ENCODE results near the gene BMX. TPM values are rescaled to one million over a fixed set of nuclear protein-coding genes. Genes with fewer than 3 reads are reported as not detected.

Gene BMX
- total and polyA plus RNA-seq, 2 experiments from 2014 or later = not detected

- H3K36me3 ChIP-seq (ENCODE audit: low read depth) = no peaks in the 10 kb centered on the region
- H2AFZ ChIP-seq = no peak overlapping the region
- no peak overlapping the region for H3K9ac ChIP-seq
- H3K4me1 ChIP-seq (ENCODE audit: insufficient read depth) = no peaks in the 10 kb centered on the region
- DNase-seq = no peak
- H3K9me3 ChIP-seq (ENCODE audit: low read depth) = no peaks in the 10 kb centered on the region
- no peaks in the 10 kb centered on the region for H3K27me3 ChIP-seq (replicated peaks; ENCODE audit: insufficient read depth)
- no peak overlapping the region for H3K4me3 ChIP-seq
- no peaks in the 10 kb centered on the region for H3F3A ChIP-seq (ENCODE audit: insufficient read depth)
- no peak overlapping the region for H3K27ac ChIP-seq
- H3K9me2 ChIP-seq (ENCODE audit: insufficient read depth) = no peaks in the 10 kb centered on the region
- 21 to 50% methylated on average over 1 of the region's 1 CpG for WGBS, 2 experiments (ENCODE audit: low coverage in 1 of 2, low lambda C conversion rate in 2 of 2, missing lambda C conversion rate in 2 of 2)
- no peaks in the 10 kb centered on the region for H3K79me2 ChIP-seq (ENCODE audit: insufficient read depth)
- TF ChIP-seq EZH2phosphoT487 (IDR thresholded peaks at IDR 0.05; ENCODE audit: insufficient read depth, low read depth) (no peak), EZH2 (IDR thresholded peaks at IDR 0.05; ENCODE audit: insufficient read depth, poor library complexity, severe bottlenecking) (no peak)
- no peak overlapping the region for H3K4me2 ChIP-seq (ENCODE audit: unreplicated experiment)
- no peaks in the 10 kb centered on the region for H4K20me1 ChIP-seq (ENCODE audit: insufficient read depth)
- in situ Hi-C loops (cut with MboI) = no loop called here
Measured at GRCh38 chrX:15514279-15514678, 13.7 kb downstream of the BMX start.

- H3K79me2 ChIP-seq (ENCODE audit: insufficient read depth) = no peaks in the 10 kb centered on the region
- no peak overlapping the region for H3K9ac ChIP-seq
- no peaks in the 10 kb centered on the region for H3K36me3 ChIP-seq (ENCODE audit: low read depth)
- no peaks in the 10 kb centered on the region for H3K4me1 ChIP-seq (ENCODE audit: insufficient read depth)
- no peaks in the 10 kb centered on the region for H3K27me3 ChIP-seq (replicated peaks; ENCODE audit: insufficient read depth)
- H3K9me2 ChIP-seq (ENCODE audit: insufficient read depth) = no peaks in the 10 kb centered on the region
- no peak for TF ChIP-seq EZH2 (IDR thresholded peaks at IDR 0.05; ENCODE audit: insufficient read depth, poor library complexity, severe bottlenecking)
- no peak for TF ChIP-seq EZH2phosphoT487 (IDR thresholded peaks at IDR 0.05; ENCODE audit: insufficient read depth, low read depth)
- H2AFZ ChIP-seq = no peak overlapping the region
- H3K4me2 ChIP-seq (ENCODE audit: unreplicated experiment) = no peak overlapping the region
- WGBS, 2 experiments (ENCODE audit: low coverage in 1 of 2, low lambda C conversion rate in 2 of 2, missing lambda C conversion rate in 2 of 2) = 60% methylated on average over 6 of the region's 6 CpGs
- H3K4me3 ChIP-seq = no peak overlapping the region
- no peaks in the 10 kb centered on the region for H4K20me1 ChIP-seq (ENCODE audit: insufficient read depth)
- no peaks in the 10 kb centered on the region for H3F3A ChIP-seq (ENCODE audit: insufficient read depth)
- H3K9me3 ChIP-seq (ENCODE audit: low read depth) = no peaks in the 10 kb centered on the region
- in situ Hi-C loops (cut with MboI) = no loop called here
- H3K27ac ChIP-seq = no peak overlapping the region
- DNase-seq = no peak
Measured at GRCh38 chrX:15515931-15516330, 15.3 kb downstream of the BMX start.

GRCh38 chrX:15522464-15522863 lies 21.9 kb downstream of the BMX start:
- Histone ChIP-seq H3K79me2 (ENCODE audit: insufficient read depth) (no peaks in the 10 kb centered on the region), H3K27ac (no peak overlapping the region), H3K9ac (no peak overlapping the region), H2AFZ (no peak overlapping the region), H3K4me3 (no peak overlapping the region), H3K36me3 (ENCODE audit: low read depth) (no peaks in the 10 kb centered on the region), H4K20me1 (ENCODE audit: insufficient read depth) (no peaks in the 10 kb centered on the region), H3F3A (ENCODE audit: insufficient read depth) (no peaks in the 10 kb centered on the region), H3K4me2 (ENCODE audit: unreplicated experiment) (no peak overlapping the region), H3K9me3 (ENCODE audit: low read depth) (no peaks in the 10 kb centered on the region), H3K4me1 (ENCODE audit: insufficient read depth) (no peaks in the 10 kb centered on the region), H3K9me2 (ENCODE audit: insufficient read depth) (no peaks in the 10 kb centered on the region), H3K27me3 (replicated peaks; ENCODE audit: insufficient read depth) (no peaks in the 10 kb centered on the region)
- no peak for TF ChIP-seq EZH2 (IDR thresholded peaks at IDR 0.05; ENCODE audit: insufficient read depth, poor library complexity, severe bottlenecking)
- no peak for TF ChIP-seq EZH2phosphoT487 (IDR thresholded peaks at IDR 0.05; ENCODE audit: insufficient read depth, low read depth)
- no peak for DNase-seq
- WGBS, 2 experiments (ENCODE audit: low coverage in 1 of 2, low lambda C conversion rate in 2 of 2, missing lambda C conversion rate in 2 of 2) = 62 to 81% methylated on average over 3 of the region's 3 CpGs
- in situ Hi-C loops (cut with MboI) = no loop called here

GRCh38 chrX:15523088-15523487 lies 22.5 kb downstream of the BMX start:
- no peak for DNase-seq
- Histone ChIP-seq H4K20me1 (ENCODE audit: insufficient read depth) (no peaks in the 10 kb centered on the region), H3K79me2 (ENCODE audit: insufficient read depth) (no peaks in the 10 kb centered on the region), H3K4me2 (ENCODE audit: unreplicated experiment) (no peak overlapping the region), H3F3A (ENCODE audit: insufficient read depth) (no peaks in the 10 kb centered on the region), H3K27me3 (replicated peaks; ENCODE audit: insufficient read depth) (no peaks in the 10 kb centered on the region), H3K9ac (no peak overlapping the region), H3K36me3 (ENCODE audit: low read depth) (no peaks in the 10 kb centered on the region), H3K27ac (no peak overlapping the region), H3K4me3 (no peak overlapping the region), H3K9me2 (ENCODE audit: insufficient read depth) (no peaks in the 10 kb centered on the region), H2AFZ (no peak overlapping the region), H3K9me3 (ENCODE audit: low read depth) (no peaks in the 10 kb centered on the region), H3K4me1 (ENCODE audit: insufficient read depth) (no peaks in the 10 kb centered on the region)
- in situ Hi-C loops (cut with MboI) = no loop called here
- TF ChIP-seq EZH2phosphoT487 (IDR thresholded peaks at IDR 0.05; ENCODE audit: insufficient read depth, low read depth) (no peak), EZH2 (IDR thresholded peaks at IDR 0.05; ENCODE audit: insufficient read depth, poor library complexity, severe bottlenecking) (no peak)

GRCh38 chrX:15524417-15524816 lies 23.8 kb downstream of the BMX start:
- no peaks in the 10 kb centered on the region for H3K4me1 ChIP-seq (ENCODE audit: insufficient read depth)
- in situ Hi-C loops (cut with MboI) = no loop called here
- no peak overlapping the region for H3K4me2 ChIP-seq (ENCODE audit: unreplicated experiment)
- no peaks in the 10 kb centered on the region for H3K9me2 ChIP-seq (ENCODE audit: insufficient read depth)
- no peak for TF ChIP-seq EZH2 (IDR thresholded peaks at IDR 0.05; ENCODE audit: insufficient read depth, poor library complexity, severe bottlenecking)
- no peak for TF ChIP-seq EZH2phosphoT487 (IDR thresholded peaks at IDR 0.05; ENCODE audit: insufficient read depth, low read depth)
- no peak overlapping the region for H3K9ac ChIP-seq
- no peak overlapping the region for H3K4me3 ChIP-seq
- no peaks in the 10 kb centered on the region for H3F3A ChIP-seq (ENCODE audit: insufficient read depth)
- no peaks in the 10 kb centered on the region for H3K79me2 ChIP-seq (ENCODE audit: insufficient read depth)
- H3K36me3 ChIP-seq (ENCODE audit: low read depth) = no peaks in the 10 kb centered on the region
- no peak for DNase-seq
- H3K27me3 ChIP-seq (replicated peaks; ENCODE audit: insufficient read depth) = no peaks in the 10 kb centered on the region
- no peaks in the 10 kb centered on the region for H4K20me1 ChIP-seq (ENCODE audit: insufficient read depth)
- no peak overlapping the region for H3K27ac ChIP-seq
- no peak overlapping the region for H2AFZ ChIP-seq
- no peaks in the 10 kb centered on the region for H3K9me3 ChIP-seq (ENCODE audit: low read depth)

All from GM23248 (cell line).